Gastrocnemius medialis (tissue), 4 donors: ENCODE results near the gene PLSCR4.

Experiments used
- CTCF ChIP-seq, 5 experiments: fragments of 450-650 bp in 3 of 5; fragments of 200-600 bp in 2 of 5; sonication (generic) in 2 of 5; IDR thresholded peaks in 4 of 5; conservative IDR thresholded peaks in 1 of 5; 1 replicate in 4 of 5; 2 replicates in 1 of 5; pipeline ENCODE4 v1.5.1; 2016 to 2019; ENCODE audit warnings: antibody characterized with exemption in 5 of 5, mild to moderate bottlenecking in 3 of 5, moderate library complexity in 3 of 5
- POLR2A ChIP-seq, 2 donors: fragments of 450-650 bp; IDR thresholded peaks; one replicate each; pipeline ENCODE4 v1.6.1; 2017; ENCODE audit warnings: antibody characterized with exemption in 2 of 2, mild to moderate bottlenecking in 2 of 2, moderate library complexity in 2 of 2

- no peak for TF ChIP-seq CTCF (IDR thresholded peaks at IDR 0.05 in 4 of 5, conservative IDR thresholded peaks at IDR 0.05 in 1 of 5)
- TF ChIP-seq POLR2A (IDR thresholded peaks at IDR 0.05): no peak
Observed at GRCh38 chr3:146164071-146164470, 86.8 kb downstream of the PLSCR4 start.
